CD4-positive, alpha-beta T cell treated with Interleukin-6 for 4 hours (primary cell): Measurements from ENCODE around the gene NCAM2.

Source experiments
- DNase-seq: peaks from one replicate; pipeline ENCODE4 v3.0.0-alpha.2; 2020; ENCODE audit warnings: mixed read lengths

Gene NCAM2

DNA sequence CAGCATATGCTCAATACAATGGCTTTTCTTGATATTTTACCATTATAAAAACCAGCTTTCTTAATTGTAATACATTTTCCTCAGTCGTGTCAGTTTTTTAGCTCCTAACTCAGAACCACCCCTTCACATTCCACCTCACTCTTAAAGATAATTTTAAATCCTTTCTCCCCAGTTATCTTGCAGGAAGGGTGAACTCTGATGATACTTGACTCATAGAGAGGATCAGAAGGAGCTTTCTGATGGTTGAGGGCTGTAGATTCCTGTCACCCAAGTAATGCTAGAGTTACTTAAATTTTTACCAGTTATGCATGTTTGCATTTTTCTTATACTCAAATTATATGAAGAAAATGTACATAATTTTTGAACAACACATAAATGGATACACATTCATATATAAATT is 233.7 kb downstream of the NCAM2 start:
- no peak for DNase-seq

DNA sequence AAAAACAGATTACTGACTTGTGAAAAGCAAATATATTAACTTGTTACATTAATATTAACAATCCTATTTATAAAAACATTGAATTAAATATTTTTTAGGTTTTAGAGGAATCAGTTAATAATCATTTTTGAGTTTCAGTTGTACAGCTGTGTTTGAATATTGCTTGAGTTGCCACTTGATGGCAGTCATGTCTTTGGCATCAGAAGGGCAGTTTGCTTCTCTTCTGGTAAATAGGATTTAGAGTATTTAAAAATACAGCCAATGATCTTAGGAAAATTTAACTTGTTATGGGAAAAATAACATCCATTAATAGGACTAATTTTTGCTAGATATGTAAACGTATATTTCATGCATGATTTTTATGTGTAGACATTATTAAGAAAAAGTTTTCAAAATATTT is 234.1 kb downstream of the NCAM2 start:
- no peak for DNase-seq

DNA sequence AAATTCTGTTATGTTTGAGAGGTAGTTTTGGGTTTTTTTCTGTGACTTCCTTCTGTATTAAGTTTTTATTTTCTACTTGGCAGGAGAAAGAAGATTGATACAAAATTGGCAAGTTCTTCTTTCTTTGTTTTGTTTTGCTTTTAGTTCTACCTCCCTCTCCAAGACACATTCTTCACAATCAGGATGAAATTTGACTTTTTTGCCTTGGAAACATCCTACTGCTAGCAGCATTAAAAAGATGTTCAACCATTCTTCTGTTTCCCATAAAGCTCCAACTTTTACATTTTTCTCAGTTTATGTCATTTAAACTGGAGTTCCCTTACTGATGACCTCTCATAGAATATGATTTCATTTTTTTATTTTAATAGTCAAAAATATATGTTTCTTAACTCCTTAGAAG is 234.8 kb downstream of the NCAM2 start:
- DNase-seq: no peak

DNA sequence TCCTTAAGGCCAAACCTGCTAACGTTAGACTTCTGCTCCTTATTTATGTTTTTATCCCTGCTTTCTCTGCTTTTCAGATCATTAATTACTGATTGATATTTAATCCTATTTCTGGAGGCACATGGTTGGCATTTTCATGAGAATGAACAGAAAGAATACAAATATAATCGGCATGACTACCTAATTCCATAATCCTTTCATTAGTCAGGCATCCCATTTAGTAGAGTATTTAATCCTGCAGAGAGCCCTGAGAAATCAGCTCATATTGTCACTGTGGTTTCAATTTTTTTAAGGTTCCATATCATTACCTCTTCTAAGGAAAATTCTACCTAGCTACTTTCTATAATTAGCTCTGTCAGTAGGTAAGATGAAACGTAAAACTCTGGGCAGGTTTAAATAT is 238.8 kb downstream of the NCAM2 start:
- no peak for DNase-seq

DNA sequence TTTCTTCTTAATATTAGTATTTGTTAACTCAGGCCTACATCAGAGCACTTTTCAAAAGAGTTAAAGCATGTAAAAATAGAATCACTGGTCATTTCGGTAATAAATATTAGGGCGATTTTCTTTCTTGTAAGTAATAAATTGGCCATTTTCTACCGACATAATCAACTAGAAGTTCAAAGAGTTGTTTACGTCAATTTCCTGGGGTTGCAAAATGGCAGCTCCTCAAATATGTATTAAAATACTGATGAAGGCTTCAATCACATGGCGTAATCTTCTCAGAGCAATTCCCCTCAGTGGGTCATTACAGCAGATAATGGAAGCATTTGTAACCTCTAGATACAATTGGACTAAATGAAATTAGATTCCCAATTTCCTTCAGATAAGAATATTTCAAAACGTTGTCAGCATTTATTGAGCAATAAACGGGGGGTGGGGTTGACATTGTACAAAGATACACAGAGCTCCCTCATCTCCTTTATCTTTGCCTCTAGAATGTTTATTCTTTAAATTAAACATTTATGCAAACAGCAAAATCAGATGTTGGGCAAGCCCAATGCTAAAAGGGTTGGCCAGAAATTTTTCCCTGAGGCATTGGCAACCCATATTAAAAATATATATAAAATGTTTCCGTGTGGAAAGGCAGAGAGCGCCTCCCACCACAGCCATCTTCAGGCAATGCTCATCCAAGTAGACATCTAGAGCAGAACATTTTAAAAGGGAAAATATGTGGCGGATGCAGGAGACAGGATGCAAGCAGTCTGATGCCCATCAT is 240.6 kb downstream of the NCAM2 start:
- DNase-seq: no peak

DNA sequence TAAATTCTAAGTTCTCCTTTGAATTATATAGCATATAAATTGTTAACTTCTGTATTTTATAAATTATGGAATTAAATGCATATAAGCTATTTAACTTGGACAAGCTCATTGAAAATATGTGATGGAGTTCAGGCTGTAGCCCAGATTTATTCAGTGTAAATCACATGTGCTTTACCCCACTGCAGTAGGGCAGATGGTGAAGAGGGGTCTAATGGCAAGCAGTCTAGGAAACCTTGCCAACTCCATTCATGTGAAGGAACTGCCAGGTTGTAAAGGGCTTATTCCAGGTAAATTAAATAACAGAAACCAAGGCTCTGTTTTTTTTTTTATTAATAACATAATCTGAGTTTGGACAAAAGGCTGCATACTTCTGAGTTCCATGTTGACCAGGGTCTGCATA is 243.2 kb downstream of the NCAM2 start:
- DNase-seq: no peak

DNA sequence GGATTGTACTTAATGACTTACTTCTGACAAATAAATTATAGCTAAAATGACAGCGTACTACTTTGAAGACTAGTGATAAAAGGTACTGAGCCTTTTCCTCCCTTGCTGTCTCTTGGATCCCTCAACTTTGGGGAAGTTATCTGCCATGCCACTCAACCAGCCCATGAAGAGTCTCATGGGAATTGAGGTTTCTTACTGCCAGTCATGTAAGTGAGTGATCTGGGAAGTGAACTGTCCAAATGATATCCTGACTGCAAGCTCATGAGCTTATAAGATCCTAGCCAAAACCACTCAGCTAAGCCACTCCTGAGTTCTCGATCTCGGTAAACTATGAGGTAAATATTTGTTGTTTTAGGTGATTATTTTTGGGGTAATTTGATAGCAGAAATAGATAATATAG is 247.8 kb downstream of the NCAM2 start:
- DNase-seq: no peak

DNA sequence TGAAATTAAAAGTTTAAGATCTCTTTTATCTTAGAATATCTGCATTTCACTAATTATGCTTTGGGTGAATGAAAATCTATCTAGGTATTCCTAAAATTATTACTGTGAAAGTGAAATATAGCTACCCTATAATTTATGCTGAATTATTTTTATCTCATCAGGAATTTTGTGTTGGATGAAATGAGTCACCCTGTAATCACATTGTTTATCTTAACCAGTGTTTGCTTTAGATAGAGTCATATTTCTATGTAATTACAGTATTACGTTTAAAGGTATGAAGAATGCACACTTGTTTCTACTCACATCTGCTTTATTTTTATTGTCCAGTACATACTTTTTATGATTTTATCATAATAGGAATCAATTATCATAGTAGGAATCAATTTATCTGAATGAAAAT is 249.2 kb downstream of the NCAM2 start:
- DNase-seq: no peak

DNA sequence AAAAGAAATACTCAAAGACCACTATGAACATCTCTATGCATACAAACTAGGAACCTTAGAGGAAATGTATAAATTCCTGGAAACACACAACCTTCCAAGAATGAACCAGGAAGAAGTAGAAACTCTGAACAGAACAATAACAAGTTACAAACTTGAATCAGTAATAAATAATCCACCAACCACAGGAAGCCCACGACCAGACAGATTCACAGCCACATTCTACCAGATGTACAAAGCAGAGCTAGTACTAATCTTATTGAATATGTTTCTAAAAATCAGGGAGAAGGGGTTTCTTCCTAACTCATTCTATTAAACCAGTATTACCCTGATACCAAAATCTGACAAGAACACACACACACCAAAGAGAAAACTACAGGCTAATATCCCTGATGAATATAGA is 263.8 kb downstream of the NCAM2 start:
- DNase-seq: no peak

DNA sequence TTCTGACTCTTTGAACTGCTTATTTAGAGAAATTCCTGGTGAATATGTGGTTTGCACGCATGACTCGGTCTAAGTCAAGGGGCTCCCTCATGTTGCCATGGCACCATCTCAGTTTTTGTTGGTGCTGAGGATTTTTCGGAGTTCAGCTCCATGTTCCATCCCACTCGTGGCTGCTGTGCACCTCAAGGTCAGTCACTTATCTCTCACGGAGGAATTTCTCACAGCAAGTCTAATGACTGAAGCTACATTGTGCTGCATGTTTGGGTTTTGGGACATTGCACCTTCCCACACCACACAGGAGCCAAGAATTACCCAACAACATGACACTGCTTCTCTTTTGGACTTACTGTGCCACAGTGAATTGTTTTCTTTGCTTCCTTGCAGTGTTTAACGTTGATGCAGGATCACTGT is 269.9 kb downstream of the NCAM2 start:
- DNase-seq: no peak

DNA sequence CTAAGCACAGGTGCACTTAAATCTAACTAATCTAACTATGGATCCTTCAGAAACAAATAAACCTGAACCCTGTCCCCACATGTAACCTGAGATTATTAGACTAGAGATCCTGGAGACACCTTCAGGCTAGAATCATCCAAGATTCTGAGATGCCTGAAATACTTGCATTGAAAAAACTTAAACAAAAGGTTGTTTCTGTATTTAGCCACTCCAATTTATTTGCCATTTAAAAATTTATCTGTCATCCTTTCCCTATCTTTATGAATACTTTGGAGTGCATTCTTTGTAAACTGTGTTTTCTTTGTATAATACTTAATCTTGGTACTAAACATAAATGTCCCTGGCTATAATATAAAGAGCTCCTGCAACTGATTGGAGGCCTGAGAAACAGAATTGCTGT is 270.7 kb downstream of the NCAM2 start:
- DNase-seq: no peak

DNA sequence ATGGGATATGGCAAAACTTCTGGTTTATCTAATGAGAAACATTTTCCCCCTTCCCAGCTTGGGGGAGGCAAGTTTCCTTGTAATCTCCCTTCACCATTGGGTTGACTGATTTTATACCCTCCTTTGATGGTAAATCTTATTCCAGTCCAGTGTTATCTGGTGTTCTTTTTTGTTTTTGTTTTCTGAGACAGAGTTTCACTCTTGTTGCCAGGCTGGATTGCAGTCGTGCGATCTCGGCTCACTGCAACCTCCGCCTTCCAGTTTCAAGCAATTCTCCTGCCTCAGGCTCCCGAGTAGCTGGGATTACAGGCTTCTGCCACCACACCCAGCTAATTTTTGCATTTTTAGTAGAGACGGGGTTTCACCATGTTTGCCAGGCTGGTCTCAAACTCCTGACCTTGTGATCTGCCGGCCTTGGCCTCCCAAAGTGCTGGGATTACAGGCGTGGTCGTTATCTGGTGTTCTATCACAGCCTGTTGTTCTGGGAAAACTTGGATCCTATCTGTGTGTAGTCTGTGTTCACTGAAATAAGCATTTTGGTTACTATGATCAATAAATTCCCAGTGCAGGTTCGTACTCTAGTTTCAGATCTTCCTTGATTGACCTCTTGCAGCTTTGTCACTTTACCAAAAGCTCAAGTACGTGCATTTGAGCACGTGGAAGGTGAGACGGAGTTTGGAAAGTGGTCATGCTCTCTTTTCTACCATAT is 281.1 kb downstream of the NCAM2 start:
- no peak for DNase-seq

DNA sequence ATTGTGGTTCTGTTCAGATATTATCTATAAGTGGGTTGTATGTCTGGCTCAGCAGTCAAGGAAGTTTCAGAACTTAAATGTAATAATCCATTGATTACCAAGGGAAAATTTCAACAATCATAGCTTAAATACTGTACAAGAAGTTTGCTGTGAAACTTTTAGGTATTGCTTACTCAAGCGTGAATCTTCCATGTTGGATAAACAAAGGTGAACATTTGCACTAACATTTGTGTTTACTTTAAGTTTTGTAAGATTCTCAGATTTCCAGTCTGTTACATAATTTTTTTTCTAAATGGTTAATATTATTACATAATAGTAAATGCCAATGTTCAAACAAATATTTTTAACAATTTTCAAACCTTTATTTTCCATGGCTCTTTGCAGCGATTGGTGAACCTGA is 285.6 kb downstream of the NCAM2 start:
- DNase-seq: no peak

DNA sequence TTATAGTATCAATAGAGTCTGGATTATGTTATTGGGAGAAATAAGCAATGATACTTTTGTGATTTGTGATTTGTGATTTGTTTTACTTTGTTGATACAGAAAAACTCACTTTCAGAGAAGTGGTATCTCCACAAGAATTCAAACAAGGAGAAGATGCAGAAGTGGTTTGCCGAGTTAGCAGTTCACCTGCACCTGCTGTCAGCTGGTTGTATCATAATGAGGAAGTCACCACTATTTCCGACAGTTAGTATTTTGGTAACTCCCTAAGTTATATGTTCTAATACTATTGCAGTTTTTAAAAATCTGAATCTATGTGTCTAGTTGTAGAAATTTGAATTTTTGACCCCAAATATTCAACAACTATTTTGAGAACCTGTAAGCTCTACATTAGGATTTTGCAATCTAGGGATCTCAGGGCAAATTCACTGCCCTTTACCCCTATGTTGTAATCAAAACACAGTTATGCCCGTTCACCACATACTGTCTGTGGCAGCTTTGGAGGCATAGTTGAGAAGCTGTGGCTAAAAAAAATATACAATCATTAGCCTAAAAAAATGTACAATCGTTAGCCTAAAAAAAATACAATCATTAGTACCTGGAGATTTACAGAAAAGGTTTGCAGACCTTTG is 288.1 kb downstream of the NCAM2 start:
- DNase-seq: no peak

DNA sequence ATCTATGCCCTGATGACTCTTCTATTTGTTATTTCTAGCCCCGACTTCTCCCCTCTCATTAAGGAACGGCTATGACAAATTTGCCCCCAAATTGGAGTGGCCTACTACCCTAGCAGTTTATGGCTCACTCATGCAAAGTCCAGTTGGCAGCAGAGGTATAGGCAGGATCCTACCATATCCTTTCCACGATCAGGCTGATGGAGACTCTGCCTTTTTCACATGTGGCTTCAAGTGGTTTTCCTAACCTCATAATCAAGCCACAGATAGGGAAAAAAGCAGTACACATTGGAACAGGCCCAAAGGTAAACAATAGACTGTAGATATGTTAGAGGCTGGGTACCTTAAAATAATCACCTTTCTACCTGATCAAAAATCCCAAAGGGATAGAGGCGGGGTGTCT is 292.5 kb downstream of the NCAM2 start:
- no peak for DNase-seq

DNA sequence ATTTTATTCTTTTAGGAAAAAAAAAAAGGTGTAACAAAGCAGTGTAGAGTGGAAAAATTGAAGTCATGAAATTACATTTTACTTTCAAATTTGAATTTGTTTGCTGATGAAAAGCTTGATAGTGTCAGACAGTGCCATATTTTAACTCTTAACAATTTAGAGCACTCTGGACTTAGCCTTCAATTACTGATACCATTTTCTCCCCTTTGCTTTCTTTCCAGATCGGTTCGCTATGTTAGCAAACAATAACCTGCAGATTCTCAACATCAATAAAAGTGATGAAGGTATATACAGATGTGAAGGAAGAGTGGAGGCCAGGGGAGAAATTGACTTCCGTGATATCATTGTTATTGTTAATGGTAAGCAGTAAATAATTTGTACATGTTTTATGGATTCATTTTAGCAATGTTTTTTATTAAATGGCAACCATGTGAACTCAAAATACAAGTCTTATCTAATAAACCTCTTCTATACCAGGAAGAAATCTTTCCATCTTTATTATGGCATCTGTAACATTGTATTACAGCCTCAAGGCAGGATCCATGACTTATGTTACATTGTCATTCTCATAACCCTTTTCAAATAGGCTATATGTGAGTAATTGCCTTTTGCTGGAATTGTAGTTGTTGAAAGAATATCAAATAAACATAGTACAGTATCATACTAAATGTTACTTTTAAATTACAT is 293.8 kb downstream of the NCAM2 start:
- DNase-seq: no peak

DNA sequence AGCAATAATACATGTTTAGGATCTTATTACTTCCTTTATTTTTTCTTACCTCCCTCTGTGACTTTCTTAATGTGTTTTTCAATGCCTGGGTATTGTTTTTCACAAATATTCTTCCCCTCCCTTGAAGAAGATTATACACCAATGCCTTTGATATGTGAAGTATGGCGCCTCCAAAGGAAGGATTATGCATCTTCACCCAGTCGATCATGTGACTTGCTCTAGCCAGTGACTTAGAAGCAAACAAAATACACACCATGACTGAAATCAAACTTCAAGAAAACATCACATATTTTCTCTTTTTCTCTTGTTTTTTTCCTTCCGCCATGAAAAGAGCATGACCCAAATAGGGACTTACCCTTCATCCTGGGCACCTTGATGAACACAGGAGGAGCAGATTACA is 297.1 kb downstream of the NCAM2 start:
- no peak for DNase-seq

DNA sequence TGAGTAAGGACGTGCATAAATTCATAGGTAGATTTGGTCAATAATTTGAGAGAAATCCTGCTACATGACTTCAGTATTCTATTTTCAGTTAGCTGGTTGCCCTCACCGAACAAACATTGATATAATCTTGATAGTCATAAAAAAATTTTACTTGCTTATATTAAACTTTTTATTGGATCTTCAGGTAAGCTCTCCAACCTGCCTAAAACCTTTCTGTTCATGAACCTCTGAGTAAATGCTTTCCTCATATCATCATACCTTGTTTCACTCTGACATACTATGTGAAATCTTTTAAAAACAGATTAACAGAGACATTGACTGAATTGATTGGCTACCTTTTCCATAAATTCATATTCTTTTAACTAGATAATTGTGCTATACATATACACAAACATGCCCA is 299.0 kb downstream of the NCAM2 start:
- DNase-seq: no peak

DNA sequence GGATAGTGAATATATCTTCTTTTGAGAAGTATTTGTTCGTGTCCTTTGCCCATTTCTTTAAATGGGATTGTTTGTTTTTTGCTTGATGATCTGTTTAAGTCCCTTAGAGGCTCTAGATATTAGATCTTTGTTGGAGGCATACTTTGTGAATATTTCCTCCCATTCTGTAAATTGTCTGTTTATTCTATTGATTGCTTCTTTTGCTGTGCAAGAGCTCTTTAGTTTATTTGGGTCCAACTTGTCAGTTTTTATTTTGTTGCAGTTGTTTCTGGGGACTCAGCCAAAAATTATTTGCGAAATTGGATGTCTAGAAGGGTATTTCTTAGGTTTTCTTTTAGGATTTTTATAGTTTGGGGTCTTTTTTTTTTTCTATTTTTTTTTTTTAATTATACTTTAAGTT is 302.8 kb downstream of the NCAM2 start:
- DNase-seq: no peak

DNA sequence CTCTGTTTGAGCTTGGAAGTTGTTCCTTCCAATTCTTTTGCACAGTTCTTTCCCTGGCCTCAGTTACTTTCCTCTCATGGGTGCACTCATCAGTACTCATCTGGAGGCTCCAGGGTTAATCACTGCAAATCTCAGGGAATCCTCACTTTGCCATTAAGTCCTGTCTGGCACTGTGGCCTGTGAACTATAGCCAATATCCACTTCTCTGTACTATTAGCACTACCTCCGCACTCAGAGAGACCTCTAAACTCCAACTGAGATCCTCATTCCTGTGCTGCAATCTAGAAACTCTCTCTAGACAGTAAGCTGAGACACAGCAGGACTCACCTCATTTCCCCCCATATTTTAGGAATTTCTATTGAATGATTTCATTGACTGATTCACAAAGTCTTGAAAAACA is 311.3 kb downstream of the NCAM2 start:
- no peak for DNase-seq

DNA sequence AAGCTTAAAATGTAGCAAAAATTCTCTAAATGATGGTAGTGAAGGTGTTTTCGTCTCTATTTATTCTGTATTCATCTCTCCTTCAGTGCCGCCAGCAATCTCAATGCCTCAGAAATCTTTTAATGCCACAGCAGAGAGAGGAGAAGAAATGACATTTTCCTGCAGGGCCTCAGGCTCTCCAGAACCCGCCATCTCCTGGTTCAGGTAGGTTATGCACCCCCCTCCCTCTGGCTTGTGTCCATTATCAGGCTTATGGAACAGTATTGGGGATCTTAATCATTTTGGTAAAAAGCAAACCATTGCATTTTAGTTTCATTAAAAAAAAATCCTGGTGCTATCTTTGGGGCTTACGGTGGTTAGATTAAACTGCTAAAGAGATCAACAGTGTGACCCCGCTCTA is 326.1 kb downstream of the NCAM2 start:
- DNase-seq: no peak

DNA sequence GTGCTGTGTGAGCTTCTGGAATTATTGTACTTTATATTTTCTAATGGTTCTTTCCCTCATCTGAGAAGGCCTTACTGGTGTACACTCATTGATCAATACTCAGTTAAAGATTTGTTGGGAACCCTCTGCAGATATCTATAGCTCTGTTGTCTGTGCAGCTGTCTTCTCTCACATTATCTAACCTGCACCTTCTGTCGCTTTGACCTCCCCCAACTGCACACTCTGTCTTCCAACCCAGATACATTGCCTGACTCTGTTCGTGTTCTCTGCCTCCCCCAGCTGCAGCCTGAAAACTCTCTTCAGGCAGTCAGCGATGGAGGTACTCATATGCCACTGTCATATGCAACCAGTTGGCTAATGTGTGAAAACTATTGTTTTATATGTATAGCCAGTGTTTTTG is 334.3 kb downstream of the NCAM2 start:
- DNase-seq: no peak

DNA sequence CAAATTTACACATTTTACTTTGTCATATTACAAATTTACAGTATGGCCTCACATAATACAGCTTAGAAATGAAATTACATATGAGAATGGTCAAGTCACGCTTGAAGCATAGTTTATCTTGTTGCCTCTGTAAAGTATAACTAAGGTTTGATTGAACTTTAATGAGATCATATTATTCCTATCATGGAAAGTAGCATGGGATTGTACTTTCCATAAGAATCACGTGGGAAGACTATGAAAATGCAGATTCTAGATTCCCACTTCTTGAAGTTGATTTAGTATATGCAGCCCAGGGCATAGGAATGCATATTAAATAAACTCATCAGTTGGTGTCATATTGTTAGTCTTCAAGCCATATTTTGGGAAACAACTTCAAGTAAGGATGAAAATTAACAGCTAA is 342.8 kb downstream of the NCAM2 start:
- DNase-seq: no peak

DNA sequence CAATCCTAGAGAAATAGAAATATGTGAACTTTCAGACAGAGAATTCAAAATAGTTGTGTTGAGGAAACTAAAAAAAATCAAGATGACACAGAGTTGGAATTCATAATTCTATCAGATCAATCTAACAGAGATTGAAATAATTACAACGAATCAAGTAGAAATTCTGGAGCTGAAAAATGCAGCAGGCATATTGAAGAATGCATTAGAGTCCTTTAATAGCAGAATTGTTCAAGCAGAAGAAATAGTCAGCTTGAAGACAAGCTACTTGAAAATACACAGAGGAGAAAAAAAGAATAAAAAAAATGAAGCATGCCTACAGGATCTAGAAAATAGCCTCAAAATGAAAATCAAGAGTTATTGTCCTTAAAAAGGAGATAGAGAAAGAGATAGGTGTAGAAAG is 347.1 kb downstream of the NCAM2 start:
- DNase-seq: no peak
